Skin epidermis (tissue), 12 donors: ENCODE results near the gene DISP3.

Source experiments
- H3K27ac ChIP-seq, 21 experiments: fragments of 200-600 bp; sonication (generic) in 11 of 21; one replicate each; pipeline ENCODE4 v1.5.0; 2020; ENCODE audit warnings: mild to moderate bottlenecking in 3 of 21, inconsistent platforms in 2 of 21, moderate library complexity in 2 of 21
- H3K4me3 ChIP-seq, 7 experiments: fragments of 200-600 bp; sonication (generic) in 2 of 7; one replicate each; pipeline ENCODE4 v1.5.0; 2020; ENCODE audit warnings: inconsistent platforms in 2 of 7, mild to moderate bottlenecking in 2 of 7, moderate library complexity in 1 of 7

The DISP3 gene

GRCh38 chr1:11455967-11456570 is 22.9 kb upstream of the DISP3 start:
- no peak overlapping the region for H3K4me3 ChIP-seq

GRCh38 chr1:11456965-11457364 is 22.0 kb upstream of the DISP3 start:
- H3K27ac ChIP-seq = no peak overlapping the region
- no peak overlapping the region for H3K4me3 ChIP-seq

More at GRCh38 chr1:11455967-11456570, 22.9 kb upstream of the DISP3 start:
- H3K27ac ChIP-seq = no peak overlapping the region

GRCh38 chr1:11458811-11459275 is 20.1 kb upstream of the DISP3 start:
- Histone ChIP-seq H3K27ac (no peak overlapping the region), H3K4me3 (no peak overlapping the region)

GRCh38 chr1:11461531-11462137 is 17.3 kb upstream of the DISP3 start:
- Histone ChIP-seq H3K27ac (no peak overlapping the region), H3K4me3 (no peak overlapping the region)

GRCh38 chr1:11462224-11462923 is 16.6 kb upstream of the DISP3 start:
- Histone ChIP-seq H3K4me3 (no peak overlapping the region), H3K27ac (no peak overlapping the region)

- H3K27ac ChIP-seq = no peak overlapping the region
- no peak overlapping the region for H3K4me3 ChIP-seq
These were observed 15.8 kb upstream of the DISP3 start for GRCh38 chr1:11463177-11463576.

GRCh38 chr1:11465307-11465706 is 13.6 kb upstream of the DISP3 start:
- Histone ChIP-seq H3K4me3 (no peak overlapping the region), H3K27ac (no peak overlapping the region)

- Histone ChIP-seq H3K4me3 (no peak overlapping the region), H3K27ac (no peak overlapping the region)
These were observed 12.5 kb upstream of the DISP3 start for GRCh38 chr1:11466416-11466815.

GRCh38 chr1:11468878-11469277 is 10.1 kb upstream of the DISP3 start:
- Histone ChIP-seq H3K27ac (no peak overlapping the region), H3K4me3 (no peak overlapping the region)

- H3K27ac ChIP-seq = no peak overlapping the region
- no peak overlapping the region for H3K4me3 ChIP-seq
These were observed 8.0 kb upstream of the DISP3 start for GRCh38 chr1:11470912-11471311.

GRCh38 chr1:11471473-11471872 is 7.5 kb upstream of the DISP3 start:
- Histone ChIP-seq H3K27ac (no peak overlapping the region), H3K4me3 (no peak overlapping the region)

- H3K4me3 ChIP-seq = no peak overlapping the region
- H3K27ac ChIP-seq = no peak overlapping the region
These were observed 6.7 kb upstream of the DISP3 start for GRCh38 chr1:11472284-11472683.

GRCh38 chr1:11472741-11473140 is 6.2 kb upstream of the DISP3 start:
- H3K27ac ChIP-seq = no peak overlapping the region
- H3K4me3 ChIP-seq = no peak overlapping the region

- Histone ChIP-seq H3K4me3 (no peak overlapping the region), H3K27ac (no peak overlapping the region)
These were observed 5.4 kb upstream of the DISP3 start for GRCh38 chr1:11473491-11474034.

- no peak overlapping the region for H3K27ac ChIP-seq
- no peak overlapping the region for H3K4me3 ChIP-seq
These were observed 4.1 kb upstream of the DISP3 start for GRCh38 chr1:11474826-11475225.

GRCh38 chr1:11475748-11476147 is 3.2 kb upstream of the DISP3 start:
- H3K27ac ChIP-seq = no peak overlapping the region
- no peak overlapping the region for H3K4me3 ChIP-seq

GRCh38 chr1:11479375-11479979 is 522 bp downstream of the DISP3 start:
- no peak overlapping the region for H3K27ac ChIP-seq
- peak overlapping the region; percentile 33 to 57 (median 38) for H3K4me3 ChIP-seq

- Histone ChIP-seq H3K27ac (no peak overlapping the region), H3K4me3 (no peak overlapping the region)
These were observed 2.1 kb downstream of the DISP3 start for GRCh38 chr1:11481019-11481418.

- Histone ChIP-seq H3K4me3 (no peak overlapping the region), H3K27ac (no peak overlapping the region)
These were observed 3.2 kb downstream of the DISP3 start for GRCh38 chr1:11482198-11482597.

GRCh38 chr1:11482701-11483479 is 3.9 kb downstream of the DISP3 start:
- Histone ChIP-seq H3K4me3 (no peak overlapping the region), H3K27ac (no peak overlapping the region)
